ENCODE results near the gene CASTOR1.

The CASTOR1 gene

DNA sequence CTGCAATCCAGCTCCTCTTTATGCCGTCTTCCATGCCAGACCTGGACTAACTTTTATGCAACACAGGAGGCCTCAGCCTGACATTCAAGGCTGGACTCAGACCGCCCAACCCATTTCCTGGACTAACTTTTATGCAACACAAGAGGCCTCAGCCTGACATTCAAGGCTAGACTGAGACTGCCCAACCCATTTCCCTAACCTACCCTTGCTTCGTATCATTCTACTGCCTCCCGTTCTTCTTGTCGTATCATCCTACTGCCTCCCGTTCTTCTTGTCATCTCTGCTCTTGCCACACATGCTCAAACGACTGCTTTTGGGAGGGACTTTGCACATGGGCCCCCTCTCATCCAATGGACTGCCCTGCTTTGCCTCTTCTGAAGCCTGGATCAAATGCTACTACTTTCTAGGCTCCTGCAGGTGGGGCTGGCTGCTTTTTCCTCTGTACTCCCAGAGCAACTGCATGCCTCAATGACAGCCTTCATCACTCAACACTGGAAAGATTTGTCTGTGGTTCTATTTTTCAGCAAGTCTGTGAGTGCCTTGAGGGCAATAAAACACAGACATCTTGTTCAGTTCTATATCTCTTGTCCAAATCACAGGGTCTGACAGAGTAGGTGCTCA lies 29.6 kb upstream of the CASTOR1 start:
- DNase-seq (ENCODE audit: low read depth): no peak

DNA sequence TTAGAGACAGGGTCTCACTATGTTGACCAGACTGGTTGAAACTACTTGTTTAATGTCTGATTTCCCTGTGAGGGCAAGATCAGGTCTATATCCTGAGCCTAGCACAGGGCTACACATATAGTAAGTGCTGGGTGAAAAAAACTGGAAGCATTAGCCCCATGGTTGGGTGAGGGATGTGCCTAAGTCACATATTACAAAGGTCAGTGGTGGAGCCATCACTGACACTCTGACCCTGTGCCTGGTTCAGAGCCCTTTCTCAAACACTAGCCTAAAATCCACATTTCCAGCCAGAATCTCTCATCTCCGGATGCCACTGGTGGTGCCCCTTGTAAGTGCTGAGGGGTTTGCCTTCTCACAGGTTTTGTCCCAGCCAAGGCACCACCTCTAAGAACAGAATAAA lies 28.5 kb upstream of the CASTOR1 start:
- no peak for DNase-seq (ENCODE audit: low read depth)

DNA sequence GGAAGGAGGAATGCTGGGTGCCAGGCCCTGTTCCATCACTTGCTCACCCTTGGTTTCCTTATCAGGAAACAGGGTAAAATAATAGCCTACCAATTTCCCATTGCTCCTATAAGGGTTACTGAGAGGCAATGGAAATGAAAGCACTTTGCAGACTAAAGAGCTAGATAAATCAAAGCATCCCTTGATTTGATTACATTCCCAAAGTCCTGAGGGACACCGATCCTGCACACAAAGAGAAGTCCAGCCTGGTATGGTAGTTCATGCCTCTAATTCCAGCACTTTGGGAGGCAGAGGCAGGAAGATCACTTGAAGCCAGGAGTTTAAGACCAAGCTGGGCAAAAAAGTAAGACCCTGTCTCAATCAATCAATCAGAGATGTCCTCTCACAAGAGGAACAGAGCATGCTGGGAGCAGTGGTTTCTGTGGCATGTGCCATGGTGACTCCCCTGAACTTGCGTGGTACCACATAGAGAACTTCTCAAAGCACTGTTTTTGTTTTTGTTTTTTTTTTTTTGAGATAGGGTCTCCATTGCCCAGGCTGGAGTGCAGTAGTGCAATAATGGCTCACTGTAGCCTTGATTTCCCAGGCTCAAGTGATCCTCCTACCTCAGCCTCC lies 26.8 kb upstream of the CASTOR1 start:
- no peak for DNase-seq (ENCODE audit: low read depth)

DNA sequence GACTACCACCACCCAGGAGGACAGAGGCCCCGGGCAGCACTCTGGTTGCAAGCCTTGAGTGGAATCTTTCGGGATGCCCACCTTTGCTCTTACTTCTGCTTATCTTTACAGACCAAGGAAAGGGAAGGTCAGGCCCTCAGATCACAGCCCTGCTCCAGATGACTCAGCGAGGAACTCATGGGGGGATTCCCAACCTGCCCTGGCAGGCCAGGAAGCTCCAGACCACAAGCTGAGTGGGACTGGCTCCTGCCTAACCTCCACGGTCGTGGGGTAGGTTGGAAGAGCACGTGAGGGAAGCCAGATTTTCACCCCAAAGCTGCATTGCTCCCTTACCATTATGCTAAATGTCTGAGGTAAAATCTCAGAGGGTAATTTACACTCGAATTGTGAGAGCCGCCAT lies 25.6 kb upstream of the CASTOR1 start:
- DNase-seq (ENCODE audit: low read depth): peak; percentile 30

DNA sequence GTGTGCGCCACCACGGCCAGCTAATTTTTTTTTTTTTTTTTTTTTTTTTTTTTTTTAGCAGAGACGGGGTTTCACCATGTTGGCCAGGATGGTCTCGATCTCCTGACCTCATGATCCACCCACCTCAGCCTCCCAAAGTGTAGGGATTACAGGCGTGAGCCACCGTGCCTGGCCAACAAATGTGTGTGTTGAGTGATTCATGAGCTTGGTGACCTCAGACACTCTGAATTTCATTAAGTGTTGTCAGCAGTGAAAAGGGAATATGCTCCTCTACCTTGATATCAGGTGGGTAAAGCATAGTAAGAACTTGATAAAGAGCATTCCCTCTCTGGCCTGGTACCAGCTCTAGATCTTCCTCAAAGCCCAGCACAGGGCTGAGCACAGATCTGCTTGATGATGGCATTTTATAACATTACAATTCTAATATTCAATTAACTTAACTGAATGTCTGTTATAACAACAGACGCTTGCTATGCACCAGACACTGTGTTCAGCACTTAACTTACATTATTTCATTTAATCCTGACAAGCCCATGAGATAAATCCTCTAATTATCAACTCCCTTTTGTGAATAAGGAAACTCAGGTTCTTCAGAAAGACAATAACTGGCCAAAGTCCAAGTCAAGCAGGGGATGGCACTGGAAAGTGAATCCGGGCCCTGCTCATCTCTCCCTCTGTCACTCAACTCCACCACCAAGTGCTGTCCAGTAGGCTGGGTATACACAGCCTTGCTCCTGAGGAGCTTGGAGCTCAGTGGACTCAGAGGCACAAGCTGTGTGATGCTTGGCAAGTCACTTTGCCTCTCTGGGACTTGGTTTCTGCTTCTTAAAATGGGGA lies 24.4 kb upstream of the CASTOR1 start:
- DNase-seq (ENCODE audit: low read depth): no peak

DNA sequence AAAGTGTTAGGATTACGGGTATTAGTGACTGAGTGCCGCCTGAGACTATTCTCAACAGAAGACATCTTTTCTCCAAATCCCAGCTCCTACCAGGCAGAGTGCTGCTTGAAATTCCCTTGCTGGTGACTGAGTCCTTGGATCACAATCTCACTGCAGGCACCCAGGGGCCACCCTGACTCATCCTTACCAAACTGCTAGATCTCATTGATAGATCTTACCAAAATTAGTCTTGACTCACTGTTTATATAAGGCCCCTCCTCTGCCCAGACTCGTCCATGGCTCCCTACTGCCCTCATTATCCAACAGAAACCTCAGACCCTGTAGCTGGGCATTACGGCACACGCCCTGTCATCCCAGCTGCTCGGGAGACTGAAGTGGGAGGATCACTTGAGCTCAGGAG lies 22.7 kb upstream of the CASTOR1 start:
- DNase-seq (ENCODE audit: low read depth): no peak

DNA sequence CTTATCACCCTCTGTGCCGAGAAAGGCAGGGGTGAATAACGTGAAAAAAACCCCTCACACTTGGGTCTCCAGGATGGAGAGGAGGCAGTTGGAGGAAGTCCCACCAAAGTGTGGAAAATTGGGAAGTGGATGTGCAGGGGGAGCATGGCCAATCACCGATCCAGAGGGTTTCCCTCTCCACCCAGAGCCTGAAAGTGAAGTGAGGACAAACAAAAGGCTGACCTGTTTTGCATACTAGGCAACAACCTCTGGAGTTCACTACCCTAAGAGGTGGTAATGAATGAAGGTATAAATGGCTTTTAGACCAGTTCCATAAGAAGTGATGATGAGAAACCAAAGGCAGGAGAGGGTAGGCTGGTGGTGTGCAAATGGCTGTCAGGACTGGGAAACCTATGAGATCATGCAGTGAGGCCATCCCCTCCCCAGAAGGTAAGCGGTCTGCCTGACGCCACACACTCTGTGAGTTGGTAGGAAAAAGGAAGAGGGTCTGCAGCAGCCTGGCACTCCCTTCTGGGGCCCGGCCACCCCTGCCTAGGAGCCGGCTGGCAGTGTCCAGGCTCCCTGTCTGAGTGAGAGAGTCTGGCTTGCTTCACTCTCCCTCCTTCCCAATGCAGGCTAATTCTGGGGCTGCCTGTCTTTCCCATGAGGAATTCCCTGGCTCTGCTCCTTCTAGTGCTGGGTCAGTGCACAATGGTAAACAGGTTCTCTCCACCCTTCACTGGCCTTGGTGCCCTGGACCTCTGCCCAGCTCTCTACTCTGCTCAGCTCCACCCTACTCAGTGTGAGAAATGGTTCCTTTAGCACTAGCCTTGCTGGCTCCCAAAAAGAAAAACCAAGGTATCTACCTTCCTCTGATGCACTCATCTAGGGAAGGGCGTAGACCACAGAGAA lies 21.8 kb upstream of the CASTOR1 start:
- no peak for DNase-seq (ENCODE audit: low read depth)

DNA sequence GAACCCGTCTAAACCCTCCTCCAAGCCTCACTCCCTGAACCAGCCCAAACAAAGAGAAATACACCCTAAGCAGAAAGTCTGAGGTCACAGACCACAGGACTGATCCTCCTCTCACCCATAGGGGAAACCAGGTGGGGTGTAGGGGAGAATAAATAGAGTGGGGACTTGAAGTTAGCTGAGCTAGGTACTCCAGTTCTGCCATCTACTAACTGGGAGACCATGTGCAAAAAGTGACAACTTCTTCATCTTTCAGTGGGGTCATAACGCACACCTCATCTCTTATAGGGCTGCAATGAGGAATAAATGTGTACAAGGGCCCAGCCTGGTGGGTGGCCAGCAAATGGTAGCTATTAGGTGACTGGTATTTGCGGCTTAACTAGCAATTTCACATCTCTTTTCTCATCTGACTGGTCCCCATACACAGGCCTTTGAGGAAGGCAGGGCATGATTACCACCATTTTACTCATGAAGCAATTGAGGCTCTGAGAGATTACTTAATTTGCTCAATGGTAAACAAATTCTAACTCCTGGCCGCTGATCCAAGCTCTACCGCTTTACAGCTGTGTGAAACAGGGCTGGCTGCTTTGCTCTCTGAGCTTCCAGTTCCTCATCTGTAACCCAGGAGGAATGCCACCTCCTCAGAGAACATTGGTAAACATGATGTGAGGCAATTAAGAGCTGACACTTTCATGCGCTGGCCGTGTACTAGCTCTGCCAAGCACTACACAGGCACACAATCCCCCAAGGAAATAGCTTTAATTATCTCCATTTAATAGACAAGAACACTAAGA lies 20.8 kb upstream of the CASTOR1 start:
- DNase-seq (ENCODE audit: low read depth): no peak

DNA sequence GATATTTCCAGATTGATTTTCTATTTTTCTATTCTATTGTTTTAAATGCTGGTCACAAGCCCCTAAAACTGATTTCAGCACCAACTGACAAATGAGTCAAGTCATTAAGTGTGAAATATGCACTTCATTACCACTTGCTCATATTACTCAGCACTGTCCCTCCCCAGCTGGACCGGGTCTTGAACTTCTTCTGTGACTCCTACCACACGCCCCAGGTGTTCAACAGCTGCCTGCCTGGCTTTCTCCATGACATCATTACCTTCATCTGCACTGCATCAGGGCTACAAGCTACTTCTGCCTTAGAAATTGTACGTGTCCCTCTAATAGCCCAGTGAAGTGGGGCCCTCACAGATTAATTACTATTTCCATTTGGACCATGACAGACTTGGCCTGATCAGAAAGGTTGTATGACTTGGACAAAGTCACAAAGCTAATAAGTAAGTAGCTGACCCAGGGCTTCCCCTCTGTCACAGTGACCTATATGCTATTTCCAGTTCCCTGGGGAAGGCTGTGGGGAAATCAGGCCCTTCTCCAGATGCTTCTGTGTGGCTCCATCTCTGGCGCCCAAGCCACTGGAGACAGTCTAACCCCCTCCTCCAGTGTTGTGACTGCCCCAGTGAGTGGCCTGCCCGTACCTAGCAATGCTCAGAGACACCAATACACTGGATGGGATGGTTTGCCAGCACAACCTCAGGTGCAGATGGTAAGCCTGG lies 19.4 kb upstream of the CASTOR1 start:
- DNase-seq (ENCODE audit: low read depth): no peak

DNA sequence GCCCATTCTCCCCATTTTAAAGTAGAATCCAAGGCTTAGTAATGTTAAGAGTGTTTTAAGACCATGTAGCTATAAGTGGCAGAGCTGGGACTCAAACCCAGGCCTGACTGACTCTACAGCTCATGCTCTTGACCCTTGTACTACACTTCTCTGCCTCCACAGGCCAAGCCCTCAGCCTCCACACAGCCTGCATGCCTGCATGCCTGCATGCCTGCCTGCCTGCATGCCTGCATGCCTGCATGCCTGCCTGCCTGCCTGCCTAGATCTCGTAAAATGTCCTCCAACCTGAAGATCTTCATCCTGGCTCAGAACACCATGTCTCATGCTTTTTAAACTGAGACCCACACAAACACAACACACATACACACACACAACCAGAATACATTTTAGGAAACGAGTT lies 18.8 kb upstream of the CASTOR1 start:
- no peak for DNase-seq (ENCODE audit: low read depth)

DNA sequence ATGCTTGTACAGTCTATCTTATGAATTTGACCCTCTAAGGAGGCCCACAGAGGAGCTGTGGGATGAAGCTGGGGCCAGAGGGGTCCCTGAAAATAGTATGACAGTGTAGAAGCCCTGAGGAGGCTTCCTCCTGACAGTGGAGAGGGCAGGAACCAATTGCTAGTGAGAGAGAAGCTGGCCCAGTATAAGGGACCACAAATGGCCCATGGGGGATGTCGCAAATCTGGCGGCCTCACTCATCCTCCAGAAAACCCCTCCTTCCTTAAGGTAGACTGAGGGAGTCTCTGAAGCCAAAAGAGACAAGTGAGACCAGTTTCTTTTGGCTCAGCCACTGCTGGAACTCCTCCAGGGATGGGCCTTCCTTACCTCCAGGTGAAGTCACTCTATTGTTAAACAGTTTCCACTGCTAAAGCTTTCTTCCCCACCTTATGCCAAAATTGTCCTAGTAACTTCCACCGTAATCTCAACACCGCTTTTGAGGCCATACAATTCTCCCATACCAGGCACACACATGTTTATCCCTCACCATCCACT lies 17.8 kb upstream of the CASTOR1 start:
- DNase-seq (ENCODE audit: low read depth): no peak

DNA sequence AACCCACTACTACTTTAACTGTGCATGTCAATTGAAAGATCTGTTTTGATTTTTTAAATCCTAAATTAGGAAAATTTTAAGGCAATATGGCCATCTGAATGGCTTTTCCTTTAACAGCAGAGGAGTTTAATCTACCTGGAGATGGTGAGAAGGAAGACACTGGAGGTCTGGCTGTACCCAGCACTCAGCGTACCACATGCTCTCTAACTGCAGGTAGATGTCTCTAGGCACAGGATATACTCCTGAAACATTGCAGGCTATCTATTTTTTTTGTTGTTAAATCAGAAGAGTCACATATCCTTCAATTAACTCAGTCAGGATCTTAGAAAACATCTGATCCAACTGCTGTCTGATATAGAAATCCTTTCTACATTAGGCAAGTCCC lies 17.3 kb upstream of the CASTOR1 start:
- no peak for DNase-seq (ENCODE audit: low read depth)

DNA sequence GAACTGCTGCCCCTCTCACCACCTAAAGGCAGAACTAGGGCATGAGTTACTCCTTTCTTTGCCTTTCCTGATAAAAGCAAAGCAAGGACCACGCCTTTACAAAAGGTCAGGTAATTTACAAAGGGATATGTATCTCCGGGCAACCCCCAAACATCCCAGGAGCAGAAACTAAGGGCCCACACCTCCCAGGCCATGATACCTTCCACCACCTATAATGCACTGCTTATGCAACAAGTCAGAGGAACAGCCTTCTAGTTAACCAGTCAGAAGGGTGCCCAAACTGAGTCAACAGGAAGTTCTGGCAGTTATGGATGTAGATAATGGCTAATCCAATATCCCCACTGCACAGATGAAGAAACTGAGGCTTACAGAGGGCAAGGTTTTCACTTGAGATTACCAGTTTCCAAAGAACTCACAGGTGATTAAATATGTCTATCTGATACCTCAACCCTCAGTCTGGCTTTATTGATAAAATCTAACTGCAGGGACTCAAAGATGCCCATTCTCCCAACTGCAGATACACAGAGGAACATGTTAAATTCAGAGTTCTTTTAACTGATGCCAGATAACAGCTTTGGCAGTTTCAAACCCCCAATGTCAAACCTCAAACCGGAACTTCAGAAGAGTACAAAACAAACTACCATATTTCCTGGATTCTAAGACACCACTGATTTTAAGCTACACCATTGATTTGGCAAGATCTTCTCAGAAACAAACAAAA lies 16.8 kb upstream of the CASTOR1 start:
- no peak for DNase-seq (ENCODE audit: low read depth)

DNA sequence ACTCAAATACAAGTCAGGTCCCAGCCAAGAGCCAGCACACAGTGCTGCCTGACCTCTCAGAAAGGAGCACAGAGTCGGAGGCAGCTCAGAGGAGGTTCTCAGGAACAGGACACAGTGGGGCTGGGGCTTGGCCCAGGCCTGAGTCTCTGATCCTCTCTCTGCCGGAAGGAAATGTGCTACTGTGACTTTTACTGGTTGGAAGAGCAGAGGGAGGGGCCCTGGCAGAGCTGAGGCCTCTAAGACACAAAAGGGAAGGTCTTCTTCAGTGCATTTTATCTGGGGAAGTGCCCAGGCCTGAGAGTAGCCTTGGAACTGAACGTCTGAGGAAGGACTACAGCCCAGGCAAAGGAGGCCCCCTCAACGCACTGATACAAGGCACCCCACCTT lies 16.2 kb upstream of the CASTOR1 start:
- no peak for DNase-seq (ENCODE audit: low read depth)

DNA sequence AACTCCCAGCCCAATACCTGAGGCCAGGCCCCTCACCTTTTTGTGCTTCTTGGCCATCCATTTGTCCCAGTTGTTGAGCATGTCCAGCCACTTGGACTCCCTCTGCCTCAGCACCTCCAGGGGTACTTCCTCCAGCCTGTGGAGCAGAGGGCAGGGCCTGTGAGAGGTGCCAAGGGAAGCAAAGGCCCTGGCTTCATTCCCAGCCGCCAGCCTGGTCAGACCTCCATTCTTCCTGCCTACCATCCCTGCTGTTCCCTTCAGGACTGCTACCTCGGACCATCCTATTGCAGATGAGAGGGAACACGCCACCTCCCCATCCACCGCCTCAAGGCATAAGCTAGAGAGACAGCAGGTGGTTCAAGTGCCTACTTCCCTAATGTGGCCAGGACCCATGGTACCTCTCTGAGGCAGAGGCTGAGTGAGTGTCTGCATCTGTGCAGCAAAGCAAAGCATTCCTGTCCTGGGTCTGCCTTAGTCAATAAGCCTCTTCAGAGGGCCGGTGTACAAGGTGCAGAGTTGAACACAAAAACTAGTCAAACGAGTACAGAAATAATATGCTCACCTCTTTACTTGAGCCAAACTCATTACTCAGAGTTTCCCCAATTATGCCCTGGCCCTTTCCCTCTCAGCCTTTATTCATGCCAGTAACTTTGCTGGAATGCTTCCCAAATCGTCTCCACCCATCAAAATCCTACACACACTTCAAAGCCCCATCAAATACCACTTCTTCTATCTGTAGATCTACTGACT lies 15.4 kb upstream of the CASTOR1 start:
- no peak for DNase-seq (ENCODE audit: low read depth)

DNA sequence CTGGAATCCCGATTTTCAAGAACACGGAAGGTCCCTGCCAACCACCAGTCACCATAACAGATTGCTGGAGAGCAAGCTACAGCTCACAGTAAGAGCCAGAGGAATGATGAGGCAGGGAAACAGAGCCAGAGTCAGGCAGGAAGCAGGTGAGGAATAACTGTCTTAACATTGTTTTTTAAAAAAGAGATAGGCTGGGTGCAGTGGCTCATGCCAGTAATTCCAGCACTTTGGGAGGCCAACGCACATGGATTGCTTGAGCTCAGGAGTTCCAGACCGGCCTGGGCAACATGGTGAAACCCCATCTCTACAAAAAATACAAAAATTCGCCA lies 13.5 kb upstream of the CASTOR1 start:
- no peak for DNase-seq (ENCODE audit: low read depth)

DNA sequence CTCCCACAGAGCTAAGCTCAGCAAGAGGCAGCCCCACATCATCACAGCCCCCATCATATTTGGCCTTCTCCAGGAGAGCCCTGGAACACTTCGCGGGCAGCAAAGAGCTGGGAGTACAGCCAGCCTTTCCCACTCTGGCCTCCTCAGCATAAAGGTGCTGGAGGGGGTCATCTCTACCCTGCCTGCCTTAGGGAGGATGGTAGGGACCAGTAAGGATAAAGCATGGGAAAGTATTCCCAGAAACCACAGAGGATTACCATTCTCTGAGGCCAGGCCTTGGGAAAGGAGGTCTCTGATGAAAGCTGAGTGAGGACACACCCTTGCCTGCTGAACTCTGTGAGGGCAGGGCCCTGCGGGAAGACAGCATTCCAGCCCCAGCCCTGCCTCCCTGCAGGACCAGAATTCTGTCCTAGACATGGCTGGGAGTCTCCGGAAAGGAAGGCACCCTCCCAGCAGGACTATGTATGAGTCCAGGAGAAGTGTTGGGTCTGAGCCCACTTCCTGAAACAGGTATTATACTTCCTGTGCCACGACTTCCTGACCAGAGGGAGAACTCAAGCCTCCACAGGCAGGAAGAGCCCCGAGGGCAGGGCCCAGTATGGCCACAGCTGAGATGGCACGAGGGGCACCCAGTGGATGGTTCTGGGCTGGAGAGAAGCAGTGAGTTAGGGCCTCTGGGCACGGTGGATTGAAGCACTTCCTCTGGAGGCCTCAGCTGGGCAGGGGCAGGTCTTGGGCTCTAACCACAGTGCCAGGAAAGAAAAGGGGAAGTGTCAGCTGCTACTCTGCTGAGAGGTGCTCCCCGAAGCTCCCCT lies 12.9 kb upstream of the CASTOR1 start:
- no peak for DNase-seq (ENCODE audit: low read depth)

DNA sequence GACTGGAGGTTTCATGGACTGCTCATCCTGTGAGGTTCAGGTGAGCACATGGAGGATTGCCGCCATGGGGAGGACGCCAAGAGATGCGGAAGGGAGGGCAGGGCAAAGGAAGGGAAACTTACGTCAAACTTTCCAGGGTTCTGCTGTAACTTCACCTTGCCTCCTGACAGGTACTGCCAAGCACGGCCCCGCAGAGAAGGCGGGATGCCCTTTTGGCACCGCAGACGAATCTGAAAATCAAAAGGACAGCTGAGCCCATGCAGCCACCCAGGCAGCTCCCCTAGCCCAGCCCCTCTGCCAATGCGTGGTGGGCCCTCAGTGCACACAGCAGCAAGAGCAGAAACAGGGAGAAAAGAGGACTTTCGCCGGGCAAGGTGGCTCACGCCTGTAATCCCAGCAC lies 10.0 kb upstream of the CASTOR1 start:
- DNase-seq (ENCODE audit: low read depth): no peak

Measured in stimulated activated CD8-positive, alpha-beta memory T cell treated with anti-CD3 and anti-CD28 coated beads, Interleukin-12 subunit alpha, Interleukin-12 subunit beta, amount 100 ng/mL, for 1 hour (primary cell).